Activated CD4-positive, alpha-beta T cell treated with anti-CD3 and anti-CD28 coated beads for 4 hours (primary cell): ENCODE measurements around the gene LPP.
"Not testable (repeated sequence)": the region's sequence is repeated elsewhere in the genome, so short reads cannot be mapped to it uniquely, and the experiment has no call there.

Experiments
- DNase-seq, 2 donors: peaks; one replicate each; pipeline ENCODE4 v3.0.0-alpha.2; 2020

LPP gene

GRCh38 chr3:188577539-188577938 lies 423.6 kb downstream of the LPP start:
- no peak for DNase-seq

GRCh38 chr3:188578576-188579363 lies 424.8 kb downstream of the LPP start:
- DNase-seq: no peak

GRCh38 chr3:188580223-188580622 lies 426.3 kb downstream of the LPP start:
- no peak for DNase-seq

GRCh38 chr3:188580659-188581058 lies 426.7 kb downstream of the LPP start:
- DNase-seq: no peak

GRCh38 chr3:188581365-188581764 lies 427.4 kb downstream of the LPP start:
- no peak for DNase-seq

- no peak for DNase-seq
These were observed 427.8 kb downstream of the LPP start for GRCh38 chr3:188581792-188582191.

- peak in 1 of 2 donors; percentile 14 for DNase-seq
These were observed 429.6 kb downstream of the LPP start for GRCh38 chr3:188583341-188584161.

GRCh38 chr3:188584162-188584529 lies 430.2 kb downstream of the LPP start:
- DNase-seq: peak; percentile 16 to 23

- DNase-seq: no peak
These were observed 431.2 kb downstream of the LPP start for GRCh38 chr3:188584958-188585689.

GRCh38 chr3:188589071-188589470 lies 435.1 kb downstream of the LPP start:
- DNase-seq: no peak

- DNase-seq: no peak
These were observed 435.8 kb downstream of the LPP start for GRCh38 chr3:188589771-188590170.

GRCh38 chr3:188590557-188590956 lies 436.6 kb downstream of the LPP start:
- DNase-seq: no peak

GRCh38 chr3:188594139-188594538 lies 440.2 kb downstream of the LPP start:
- DNase-seq: no peak

- DNase-seq: no peak
These were observed 442.0 kb downstream of the LPP start for GRCh38 chr3:188595890-188596376.

- no peak for DNase-seq
These were observed 444.9 kb downstream of the LPP start for GRCh38 chr3:188598894-188599293.

- no peak for DNase-seq
These were observed 448.2 kb downstream of the LPP start for GRCh38 chr3:188602111-188602510.

GRCh38 chr3:188602620-188603019 lies 448.7 kb downstream of the LPP start:
- no peak for DNase-seq

GRCh38 chr3:188604651-188605050 lies 450.7 kb downstream of the LPP start:
- no peak for DNase-seq

GRCh38 chr3:188605231-188605630 lies 451.3 kb downstream of the LPP start:
- no peak for DNase-seq

- DNase-seq: no peak
These were observed 451.9 kb downstream of the LPP start for GRCh38 chr3:188605905-188606304.

GRCh38 chr3:188607805-188608315 lies 453.9 kb downstream of the LPP start:
- DNase-seq: no peak

GRCh38 chr3:188608401-188608800 lies 454.4 kb downstream of the LPP start:
- no peak for DNase-seq

GRCh38 chr3:188613721-188614120 lies 459.8 kb downstream of the LPP start:
- DNase-seq: not testable (repeated sequence)
